Kidney (tissue), 14 donors: Measurements from ENCODE around the gene TCEANC2. TPM values are rescaled to one million over a fixed set of nuclear protein-coding genes. Genes with fewer than 3 reads are reported as not detected.

Experiments
- DNase-seq, 5 donors: peaks; one replicate each; pipeline ENCODE4 v3.0.0-alpha.2; 2013 to 2020
- FAIRE-seq: peaks from 2 replicates; lab custom pipeline; 2012; peaks lifted over from hg19 to GRCh38; lab: Jason Lieb, UNC
- H3K27ac ChIP-seq, 2 donors: one replicate each; pipeline ENCODE4 v1.7.0; 2013; ENCODE audit warnings: low read depth in 2 of 2, low read length in 2 of 2, inconsistent platforms in 1 of 2
- H3K27me3 ChIP-seq: one replicate; pipeline ENCODE4 v1.7.1; 2013; ENCODE audit warnings: low read length, inconsistent platforms; ENCODE audit not compliant: control insufficient read depth, insufficient read depth
- H3K36me3 ChIP-seq, 3 donors: one replicate each; pipeline versions ENCODE4 v1.7.0 to v1.7.1; 2013; ENCODE audit warnings: low read length in 3 of 3, control low read depth in 1 of 3, inconsistent platforms in 1 of 3; ENCODE audit not compliant: insufficient read depth in 3 of 3, control insufficient read depth in 2 of 3
- H3K4me1 ChIP-seq, 3 donors: one replicate each; pipeline versions ENCODE4 v1.7.0 to v1.7.1; 2013; ENCODE audit warnings: low read length in 3 of 3, inconsistent platforms in 1 of 3, low read depth in 1 of 3; ENCODE audit not compliant: control insufficient read depth in 2 of 3, insufficient read depth in 2 of 3
- H3K4me3 ChIP-seq, 3 donors: one replicate each; pipeline versions ENCODE4 v1.7.0 to v1.8.1; 2013; ENCODE audit warnings: low read length in 3 of 3, control low read depth in 1 of 3, inconsistent platforms in 1 of 3
- H3K9ac ChIP-seq, 3 donors: one replicate each; pipeline versions ENCODE4 v1.7.0 to v1.7.1; 2013; ENCODE audit warnings: low read length in 3 of 3, control low read depth in 1 of 3, inconsistent platforms in 1 of 3
- H3K9me3 ChIP-seq, 3 donors: one replicate each; pipeline versions ENCODE4 v1.7.0 to v1.7.1; 2013; ENCODE audit warnings: low read length in 3 of 3, control low read depth in 1 of 3, inconsistent platforms in 1 of 3; ENCODE audit not compliant: control insufficient read depth in 2 of 3, insufficient read depth in 1 of 3
- CTCF ChIP-seq: IDR thresholded peaks from 3 replicates; pipeline ENCODE4 v1.5.1; 2012; ENCODE audit warnings: mild to moderate bottlenecking, moderate library complexity, borderline replicate concordance; ENCODE audit not compliant: insufficient read depth; ENCODE audit errors: extremely low read depth
- intact Hi-C: fragments of 100-400 bp; cut with DNase I; formaldehyde crosslinking; loops from one replicate; pipeline ENCODE4 v1.11.1; 2022
- polyA plus RNA-seq: library from polyadenylated mRNA; stranded (reverse); fragments of 350-450 nt; fragmentation: Illumina TruSeq; extraction: RNeasy Lipid Tissue Mini Kit (QIAGEN cat#74804); gene quantifications from one replicate; pipeline ENCODE4 v1.2.3, GENCODE V29; 2014; ENCODE audit warnings: low read depth, low replicate concordance; ENCODE audit not compliant: insufficient read depth
- total RNA-seq: library from RNA; stranded (reverse); fragmentation: NEBNext Ultra II Directional; extraction: Animal tissue kit (Norgen Biotek cat#: 25700); gene quantifications from one replicate; pipeline ENCODE4 v1.2.1, GENCODE V29; 2021
- donor health status: control.
- donor health status: control.
- donor health status: control.
- donor health status: control.
- donor health status: control.
- donor health status: DM: yes; HTN: yes; CAD: no.
- donor health status: Normal renal cell carcinoma (clear cell type).

Gene TCEANC2
- total and polyA plus RNA-seq, 2 donors from 2014 or later, result 3.1 to 5.1 TPM

GRCh38 chr1:54070171-54070837, 16.9 kb downstream of the TCEANC2 start:
- Histone ChIP-seq H3K9ac (no peak overlapping the region), H3K9me3 (no peaks in the 10 kb centered on the region), H3K27ac (no peak overlapping the region), H3K4me1 (no peaks in the 10 kb centered on the region), H3K36me3 (no peaks in the 10 kb centered on the region), H3K4me3 (no peak overlapping the region), H3K27me3 (no peaks in the 10 kb centered on the region)
- peak; percentile 71 for TF ChIP-seq CTCF
- FAIRE-seq (peak; percentile 98), DNase-seq (peak in 2 of 5 donors; percentile 67 to 83)
- intact Hi-C loops, result loop anchor here (10.0 kb wide), 1 partner anchor 424 kb away; no protein-coding TSS in a partner anchor

DNA sequence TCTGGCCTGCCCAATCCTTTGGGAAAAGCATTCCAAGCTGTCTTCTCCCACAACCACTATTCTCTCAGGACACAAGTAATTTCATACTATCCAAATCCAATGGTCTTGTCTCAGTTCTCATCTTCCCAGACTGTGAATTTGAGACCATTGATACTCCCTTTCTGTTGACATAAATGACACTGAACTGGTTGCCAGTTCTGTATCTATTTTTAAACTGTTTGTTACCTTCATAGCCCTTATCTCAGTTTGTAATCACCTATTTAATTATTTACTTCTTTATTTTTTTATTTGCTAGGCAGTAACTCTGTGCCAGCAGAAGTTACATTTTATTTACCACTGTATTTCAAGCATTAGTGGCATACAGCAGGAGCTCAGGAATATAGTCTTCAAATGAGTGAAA, 24.0 kb downstream of the TCEANC2 start:
- H3K27ac ChIP-seq, result peak overlapping the region; percentile 19 to 71
- TF ChIP-seq CTCF, result no peak
- no peaks in the 10 kb centered on the region for H3K27me3 ChIP-seq
- H3K9me3 ChIP-seq, result no peaks in the 10 kb centered on the region
- no peak overlapping the region for H3K9ac ChIP-seq
- no peaks in the 10 kb centered on the region for H3K36me3 ChIP-seq
- intact Hi-C loops, result loop anchor here (10.0 kb wide), 1 partner anchor 417 kb away; no protein-coding TSS in a partner anchor
- no peak overlapping the region for H3K4me3 ChIP-seq
- H3K4me1 ChIP-seq, result peaks cover 0 to 22% (median 7%) of the 10 kb centered on the region in 3 donors
- no peak for FAIRE-seq
- DNase-seq, result peak in 2 of 5 donors; percentile 21 to 26

GRCh38 chr1:54080598-54081049, 27.2 kb downstream of the TCEANC2 start:
- DNase-seq (peak in 3 of 5 donors; percentile 25 to 67 (median 66)), FAIRE-seq (no peak)
- H3K27me3 ChIP-seq, result no peaks in the 10 kb centered on the region
- peak overlapping the region; percentile 45 to 71 for H3K27ac ChIP-seq
- no peaks in the 10 kb centered on the region for H3K9me3 ChIP-seq
- H3K9ac ChIP-seq, result no peak overlapping the region
- H3K4me1 ChIP-seq, result peaks cover 0 to 22% (median 7%) of the 10 kb centered on the region in 3 donors
- intact Hi-C loops, result no loop called here
- no peak for TF ChIP-seq CTCF
- no peak overlapping the region for H3K4me3 ChIP-seq
- H3K36me3 ChIP-seq, result no peaks in the 10 kb centered on the region
